Cardiac fibroblast (primary cell): ENCODE data around the gene PSAT1.

Experiments
- DNase-seq, 2 donors: peaks; one replicate each; pipeline versions ENCODE4 v3.0.0 to v3.0.0-alpha.2; 2010; ENCODE audit warnings: low read depth in 2 of 2
- H3K4me3 ChIP-seq, 2 donors: replicated peaks in 1 of 2; 1 replicate in 1 of 2; 2 replicates in 1 of 2; pipeline ENCODE4 v1.5.1; 2011; ENCODE audit warnings: low read depth in 2 of 2, low read length in 2 of 2, mild to moderate bottlenecking in 2 of 2, moderate library complexity in 1 of 2
- TF ChIP-seq, protein P1 (sequence below): IDR thresholded peaks from one replicate; pipeline ENCODE4 v1.5.1; 2011; ENCODE audit warnings: low read depth, mild to moderate bottlenecking, low read length, inconsistent platforms

The PSAT1 gene

DNA sequence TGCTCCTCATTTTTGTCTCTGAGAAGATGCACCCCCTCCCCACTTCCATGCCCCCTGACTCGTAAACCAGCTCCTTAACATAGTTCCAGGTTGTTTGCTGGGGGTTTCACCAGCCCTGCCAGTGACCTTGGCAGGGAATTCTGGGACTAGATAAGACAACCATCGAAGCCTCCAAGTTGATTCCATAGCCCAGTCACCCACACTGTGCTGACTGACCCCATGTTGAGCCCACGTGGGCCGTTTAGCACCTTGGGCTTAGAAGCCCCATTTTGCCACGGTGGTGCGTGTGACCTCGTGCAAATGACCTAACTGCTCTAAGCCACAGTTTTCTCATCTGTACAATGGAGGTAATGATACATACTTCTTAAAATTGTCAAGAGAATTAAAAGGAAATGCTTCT lies 24.6 kb downstream of the PSAT1 start:
- DNase-seq = no peak
- TF ChIP-seq, protein P1, sequence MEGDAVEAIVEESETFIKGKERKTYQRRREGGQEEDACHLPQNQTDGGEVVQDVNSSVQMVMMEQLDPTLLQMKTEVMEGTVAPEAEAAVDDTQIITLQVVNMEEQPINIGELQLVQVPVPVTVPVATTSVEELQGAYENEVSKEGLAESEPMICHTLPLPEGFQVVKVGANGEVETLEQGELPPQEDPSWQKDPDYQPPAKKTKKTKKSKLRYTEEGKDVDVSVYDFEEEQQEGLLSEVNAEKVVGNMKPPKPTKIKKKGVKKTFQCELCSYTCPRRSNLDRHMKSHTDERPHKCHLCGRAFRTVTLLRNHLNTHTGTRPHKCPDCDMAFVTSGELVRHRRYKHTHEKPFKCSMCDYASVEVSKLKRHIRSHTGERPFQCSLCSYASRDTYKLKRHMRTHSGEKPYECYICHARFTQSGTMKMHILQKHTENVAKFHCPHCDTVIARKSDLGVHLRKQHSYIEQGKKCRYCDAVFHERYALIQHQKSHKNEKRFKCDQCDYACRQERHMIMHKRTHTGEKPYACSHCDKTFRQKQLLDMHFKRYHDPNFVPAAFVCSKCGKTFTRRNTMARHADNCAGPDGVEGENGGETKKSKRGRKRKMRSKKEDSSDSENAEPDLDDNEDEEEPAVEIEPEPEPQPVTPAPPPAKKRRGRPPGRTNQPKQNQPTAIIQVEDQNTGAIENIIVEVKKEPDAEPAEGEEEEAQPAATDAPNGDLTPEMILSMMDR = no peak

DNA sequence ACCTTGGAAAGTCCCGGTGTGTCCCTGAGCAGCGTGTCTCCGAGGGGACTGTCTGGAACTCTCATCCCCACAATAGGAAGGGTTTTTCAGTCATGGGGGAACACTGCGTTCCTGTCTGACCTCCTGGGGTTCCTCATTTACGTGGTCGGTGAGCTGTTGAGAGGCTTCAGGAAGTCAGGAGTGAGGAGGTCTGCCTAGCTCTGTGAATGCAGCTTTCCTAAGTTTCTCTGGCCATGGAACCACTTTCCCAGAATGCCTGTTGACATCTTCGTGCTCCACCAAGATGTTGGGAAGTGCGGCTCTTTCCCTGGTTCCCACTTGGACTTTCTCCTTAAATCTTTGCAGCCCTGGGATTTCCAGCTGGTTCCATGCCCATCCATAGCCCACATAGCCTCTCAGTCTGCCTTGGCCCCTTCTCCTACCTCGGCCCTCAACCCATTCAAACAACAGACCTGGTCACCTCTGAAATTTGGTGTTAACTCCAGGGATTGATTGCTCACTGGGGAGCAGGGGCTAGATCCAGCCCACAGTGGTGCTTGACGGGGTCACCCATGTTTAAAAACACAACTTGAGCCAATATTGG lies 27.2 kb downstream of the PSAT1 start:
- no peak overlapping the region for H3K4me3 ChIP-seq
- no peak for DNase-seq
- TF ChIP-seq, protein P1 = no peak

More for the DNA sequence above, 24.6 kb downstream of the PSAT1 start:
- H3K4me3 ChIP-seq = no peak overlapping the region

DNA sequence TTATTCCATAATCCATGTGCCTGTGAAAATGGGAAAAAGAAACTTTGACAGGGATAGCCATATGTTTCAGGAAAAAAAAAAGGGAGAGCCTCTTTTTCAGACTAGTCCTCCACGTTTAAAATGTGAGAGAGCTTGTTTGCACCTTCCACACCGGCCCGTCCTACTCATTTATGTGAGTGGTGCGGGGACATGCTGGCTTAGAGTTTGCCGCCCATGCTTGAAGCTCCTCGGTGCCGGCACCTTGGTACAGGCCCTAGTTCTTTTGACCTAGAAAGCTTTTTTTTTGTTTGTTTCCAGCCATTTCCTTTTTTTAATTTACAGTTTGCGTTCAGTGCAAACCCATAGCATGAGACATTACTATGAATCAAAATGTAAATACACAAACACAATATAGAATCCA lies 27.8 kb downstream of the PSAT1 start:
- no peak overlapping the region for H3K4me3 ChIP-seq
- TF ChIP-seq, protein P1 = no peak
- no peak for DNase-seq

DNA sequence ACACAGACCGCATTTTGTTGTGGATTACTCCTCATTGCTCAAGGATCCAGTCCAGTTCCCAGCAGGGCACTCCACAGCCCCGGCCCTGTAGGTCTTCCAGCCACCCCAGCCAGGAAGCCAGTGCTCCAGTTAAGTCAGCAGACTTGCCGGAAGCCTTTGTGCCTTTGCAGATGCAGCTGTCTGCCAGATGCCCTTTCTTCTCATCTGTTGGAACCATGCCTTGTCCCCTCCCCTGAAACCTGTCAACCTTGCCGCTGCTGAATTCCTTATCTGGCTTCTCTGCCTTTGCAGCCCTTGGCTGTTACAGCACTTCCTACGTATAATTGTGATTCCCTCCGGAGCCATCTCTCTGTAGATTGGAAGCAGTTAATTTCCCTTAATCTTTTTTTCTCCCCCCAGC lies 28.4 kb downstream of the PSAT1 start:
- DNase-seq = peak; percentile 48 to 76
- TF ChIP-seq, protein P1 = no peak
- H3K4me3 ChIP-seq = no peak overlapping the region

DNA sequence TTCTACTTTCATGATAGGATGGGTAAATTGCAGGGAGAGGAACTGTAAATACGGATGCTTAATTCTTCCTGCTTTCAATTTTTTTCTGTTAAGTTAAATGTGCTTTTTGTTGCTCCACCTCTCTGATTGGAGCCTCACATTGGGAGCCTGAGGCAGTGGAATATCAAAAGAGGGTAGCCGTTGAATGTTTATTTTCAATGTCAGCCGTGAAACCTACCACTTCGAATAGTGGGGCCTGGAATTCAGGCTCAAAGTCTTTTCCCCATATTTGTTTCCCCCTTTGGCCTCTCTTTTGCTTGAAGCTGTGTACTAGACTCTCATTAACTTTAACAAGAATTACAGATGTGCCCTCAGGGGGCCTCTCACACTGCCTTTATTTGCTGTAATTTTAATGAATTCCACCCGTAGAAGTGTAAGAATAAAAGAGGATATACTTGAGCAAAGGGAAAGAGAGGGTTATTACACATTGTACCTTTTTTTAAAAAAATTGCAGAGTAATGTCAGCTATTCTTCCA lies 29.0 kb downstream of the PSAT1 start:
- no peak overlapping the region for H3K4me3 ChIP-seq
- TF ChIP-seq, protein P1 = no peak
- DNase-seq = no peak

DNA sequence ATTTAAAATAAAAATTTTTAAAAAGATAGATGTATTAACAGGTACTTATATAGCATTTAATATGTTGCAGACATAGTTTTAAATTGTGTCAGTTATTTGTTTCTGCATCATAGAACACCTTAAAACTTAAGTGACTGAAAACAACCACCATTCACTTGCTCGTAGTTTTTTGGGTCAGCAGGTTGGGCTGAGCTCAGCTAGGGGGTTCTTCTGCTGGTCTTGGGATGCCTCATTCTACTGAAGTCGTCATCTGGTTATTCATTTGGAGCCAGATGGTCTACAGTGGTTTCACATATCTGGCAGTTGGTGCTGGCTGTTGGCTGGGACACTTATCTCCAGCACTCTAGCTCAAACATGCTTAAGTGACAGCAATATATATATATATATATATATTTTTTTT lies 29.6 kb downstream of the PSAT1 start:
- no peak overlapping the region for H3K4me3 ChIP-seq
- DNase-seq = no peak
- TF ChIP-seq, protein P1 = no peak

DNA sequence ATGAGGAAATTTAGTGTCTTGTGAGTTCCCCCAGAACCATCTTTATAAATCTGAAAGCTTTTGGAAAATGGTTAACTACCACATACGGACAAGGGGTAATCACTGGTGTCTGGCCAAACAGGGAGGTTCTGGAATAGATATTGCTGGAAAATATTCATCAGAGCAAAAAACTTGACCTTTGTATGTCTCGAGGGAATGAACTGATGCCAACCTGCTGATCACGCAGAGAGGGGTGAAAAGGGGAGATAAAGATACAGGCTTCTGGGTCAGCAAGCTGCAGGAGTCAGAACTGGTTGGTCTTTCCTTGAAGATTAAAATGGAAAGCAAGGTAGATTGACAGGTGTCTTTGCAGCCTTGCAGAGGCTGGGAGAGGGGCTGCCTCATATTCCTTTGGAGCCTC lies 35.5 kb downstream of the PSAT1 start:
- DNase-seq = no peak
- no peak overlapping the region for H3K4me3 ChIP-seq
- TF ChIP-seq, protein P1 = no peak
